Mesothelial cell of epicardium (in vitro differentiated cells): Measurements from ENCODE around the gene C1orf122. TPM values are rescaled to one million over a fixed set of nuclear protein-coding genes. Genes with fewer than 3 reads are reported as not detected.

Source experiments
- DNase-seq, 2 experiments: peaks; one replicate each; pipeline ENCODE4 v3.0.0; 2021; ENCODE audit warnings: low spot score in 2 of 2; ENCODE audit not compliant: unreplicated experiment in 2 of 2
- H3K27ac Mint-ChIP-seq: 2 replicates; pipeline ENCODE4 v1.8.0; 2021; ENCODE audit warnings: mixed read lengths
- H3K27me3 Mint-ChIP-seq: 2 replicates; pipeline ENCODE4 v1.8.0; 2021; ENCODE audit warnings: low read depth, mixed read lengths
- H3K36me3 Mint-ChIP-seq: 2 replicates; pipeline ENCODE4 v1.8.0; 2021; ENCODE audit warnings: mixed read lengths
- H3K4me1 Mint-ChIP-seq: 2 replicates; pipeline ENCODE4 v1.8.0; 2021; ENCODE audit warnings: mixed read lengths
- H3K4me3 Mint-ChIP-seq: 2 replicates; pipeline ENCODE4 v1.8.0; 2021; ENCODE audit warnings: mild to moderate bottlenecking, moderate library complexity, mixed read lengths
- H3K9me3 Mint-ChIP-seq: 2 replicates; pipeline ENCODE4 v1.8.0; 2021; ENCODE audit warnings: mixed read lengths
- total RNA-seq: library from RNA; stranded (reverse); gene quantifications from 3 replicates; pipeline ENCODE4 v1.2.1, GENCODE V29; 2021
- TF ChIP-seq, protein P1 (sequence below): fragments of 200-600 bp; sonication (generic); IDR thresholded peaks from one replicate; pipeline ENCODE4 v1.5.0; 2021; ENCODE audit warnings: antibody characterized with exemption; ENCODE audit not compliant: unreplicated experiment

The C1orf122 gene
- total RNA-seq, 1 donor from 2014 or later = 36.8 TPM

GRCh38 chr1:37844536-37844935 is 36.9 kb downstream of the C1orf122 start:
- Mint-ChIP-seq H3K36me3 (peaks cover 8% of the 10 kb centered on the region), H3K4me1 (no peaks in the 10 kb centered on the region), H3K27me3 (no peaks in the 10 kb centered on the region), H3K9me3 (no peaks in the 10 kb centered on the region), H3K27ac (no peak overlapping the region), H3K4me3 (no peak overlapping the region)
- TF ChIP-seq, protein P1, sequence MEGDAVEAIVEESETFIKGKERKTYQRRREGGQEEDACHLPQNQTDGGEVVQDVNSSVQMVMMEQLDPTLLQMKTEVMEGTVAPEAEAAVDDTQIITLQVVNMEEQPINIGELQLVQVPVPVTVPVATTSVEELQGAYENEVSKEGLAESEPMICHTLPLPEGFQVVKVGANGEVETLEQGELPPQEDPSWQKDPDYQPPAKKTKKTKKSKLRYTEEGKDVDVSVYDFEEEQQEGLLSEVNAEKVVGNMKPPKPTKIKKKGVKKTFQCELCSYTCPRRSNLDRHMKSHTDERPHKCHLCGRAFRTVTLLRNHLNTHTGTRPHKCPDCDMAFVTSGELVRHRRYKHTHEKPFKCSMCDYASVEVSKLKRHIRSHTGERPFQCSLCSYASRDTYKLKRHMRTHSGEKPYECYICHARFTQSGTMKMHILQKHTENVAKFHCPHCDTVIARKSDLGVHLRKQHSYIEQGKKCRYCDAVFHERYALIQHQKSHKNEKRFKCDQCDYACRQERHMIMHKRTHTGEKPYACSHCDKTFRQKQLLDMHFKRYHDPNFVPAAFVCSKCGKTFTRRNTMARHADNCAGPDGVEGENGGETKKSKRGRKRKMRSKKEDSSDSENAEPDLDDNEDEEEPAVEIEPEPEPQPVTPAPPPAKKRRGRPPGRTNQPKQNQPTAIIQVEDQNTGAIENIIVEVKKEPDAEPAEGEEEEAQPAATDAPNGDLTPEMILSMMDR = no peak
- DNase-seq = no peak

DNA sequence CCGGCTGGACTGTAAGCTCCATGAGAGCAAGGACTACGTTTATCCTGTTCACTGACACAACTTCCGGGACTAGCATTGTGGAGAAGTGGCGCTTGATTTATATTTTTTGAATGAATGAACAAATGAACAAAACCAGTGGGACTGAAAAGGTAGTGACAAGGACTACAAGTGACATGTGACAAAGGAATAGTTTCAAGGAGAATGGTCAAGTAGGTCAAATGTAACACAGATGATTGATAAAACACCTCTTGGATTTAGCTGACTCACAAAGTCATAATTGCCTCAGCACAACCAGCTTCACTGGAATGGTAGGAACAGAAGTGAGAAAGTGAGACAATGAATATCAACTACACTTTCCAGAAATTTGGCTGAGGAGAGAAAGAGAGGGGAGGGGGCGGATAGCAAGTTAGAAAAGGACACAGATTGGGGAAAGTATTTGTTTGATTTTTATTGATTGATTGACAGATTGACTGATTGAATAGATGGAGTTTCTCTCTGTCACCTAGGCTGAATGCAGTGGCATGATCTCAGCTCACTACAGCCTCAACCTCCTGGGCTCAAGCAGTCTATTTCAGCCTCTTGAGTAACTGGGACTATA is 37.6 kb downstream of the C1orf122 start:
- no peak for DNase-seq
- H3K4me3 Mint-ChIP-seq = no peak overlapping the region
- no peak overlapping the region for H3K27ac Mint-ChIP-seq
- TF ChIP-seq, protein P1 = no peak
- H3K4me1 Mint-ChIP-seq = no peaks in the 10 kb centered on the region
- H3K27me3 Mint-ChIP-seq = no peaks in the 10 kb centered on the region
- no peaks in the 10 kb centered on the region for H3K9me3 Mint-ChIP-seq
- H3K36me3 Mint-ChIP-seq = peaks cover 4% of the 10 kb centered on the region

- Mint-ChIP-seq H3K4me1 (no peaks in the 10 kb centered on the region), H3K9me3 (no peaks in the 10 kb centered on the region), H3K27ac (no peak overlapping the region), H3K4me3 (no peak overlapping the region), H3K27me3 (no peaks in the 10 kb centered on the region), H3K36me3 (peaks cover 4% of the 10 kb centered on the region)
- TF ChIP-seq, protein P1 = no peak
- no peak for DNase-seq
Measured at GRCh38 chr1:37845786-37846185, 38.2 kb downstream of the C1orf122 start.

GRCh38 chr1:37846647-37847339 is 39.2 kb downstream of the C1orf122 start:
- Mint-ChIP-seq H3K27ac (no peak overlapping the region), H3K4me3 (no peak overlapping the region), H3K4me1 (no peaks in the 10 kb centered on the region), H3K36me3 (peaks cover 2% of the 10 kb centered on the region), H3K9me3 (no peaks in the 10 kb centered on the region), H3K27me3 (no peaks in the 10 kb centered on the region)
- TF ChIP-seq, protein P1 = no peak
- no peak for DNase-seq

DNA sequence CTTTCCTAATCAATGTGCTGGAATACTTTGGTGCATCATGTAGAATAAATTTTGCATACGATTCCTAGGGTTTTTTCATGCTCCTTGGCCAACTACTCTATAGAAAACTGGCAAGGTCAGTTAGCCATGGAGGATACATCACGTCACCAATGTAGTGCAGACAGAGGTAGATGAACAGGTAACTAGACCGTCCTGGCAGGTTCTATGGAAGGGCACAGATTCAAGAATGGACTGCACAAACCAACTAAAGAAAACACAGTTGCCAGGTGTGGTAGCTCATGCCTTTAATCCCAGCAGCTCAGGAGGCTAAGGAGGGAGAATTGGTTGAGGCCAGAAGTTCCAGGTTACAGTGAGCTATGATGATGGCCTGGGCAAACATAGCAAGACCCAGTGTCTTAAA is 41.9 kb downstream of the C1orf122 start:
- TF ChIP-seq, protein P1 = no peak
- Mint-ChIP-seq H3K27ac (no peak overlapping the region), H3K27me3 (no peaks in the 10 kb centered on the region), H3K4me1 (peaks cover 2% of the 10 kb centered on the region), H3K36me3 (peaks cover 8% of the 10 kb centered on the region), H3K4me3 (no peak overlapping the region), H3K9me3 (no peaks in the 10 kb centered on the region)
- no peak for DNase-seq
